Suprapubic skin (tissue), 4 donors: ENCODE measurements around the gene PAFAH2. TPM values are rescaled to one million over a fixed set of nuclear protein-coding genes. Genes with fewer than 3 reads are reported as not detected.

ENCODE experiments used
- DNase-seq, 2 donors: peaks; one replicate each; pipeline ENCODE4 v3.0.0-alpha.2; 2019; ENCODE audit warnings: low spot score in 2 of 2
- H3K27ac ChIP-seq: fragments of 200-600 bp; sonication (generic); one replicate; pipeline ENCODE4 v1.5.1; 2019
- H3K27me3 ChIP-seq: fragments of 200-600 bp; sonication (generic); one replicate; pipeline ENCODE4 v1.5.1; 2019
- H3K36me3 ChIP-seq: fragments of 200-600 bp; sonication (generic); one replicate; pipeline ENCODE4 v1.5.1; 2019
- H3K4me1 ChIP-seq: fragments of 200-600 bp; sonication (generic); one replicate; pipeline ENCODE4 v1.5.1; 2019
- H3K4me3 ChIP-seq: fragments of 200-600 bp; sonication (generic); one replicate; pipeline ENCODE4 v1.5.1; 2019; ENCODE audit warnings: mild to moderate bottlenecking
- H3K9me3 ChIP-seq: fragments of 200-600 bp; sonication (generic); one replicate; pipeline ENCODE4 v1.5.1; 2019
- EP300 ChIP-seq: sonication (generic); formaldehyde crosslinking; IDR thresholded peaks from one replicate; pipeline ENCODE4 v1.6.1; 2017; ENCODE audit warnings: antibody characterized with exemption
- POLR2A ChIP-seq, 2 donors: fragments of 450-650 bp; IDR thresholded peaks; one replicate each; pipeline ENCODE4 v1.6.1; 2017; ENCODE audit warnings: antibody characterized with exemption in 2 of 2, mild to moderate bottlenecking in 2 of 2, moderate library complexity in 2 of 2
- POLR2AphosphoS5 ChIP-seq, 3 donors: sonication (generic); formaldehyde crosslinking; IDR thresholded peaks; one replicate each; pipeline ENCODE4 v1.6.1; 2017; ENCODE audit warnings: antibody characterized with exemption in 3 of 3
- WGBS: methylation state at CpG from one replicate; pipeline ENCODE4 v1.1.5; 2018; 5-methylcytosine and 5-hydroxymethylcytosine counted together
- total RNA-seq, 4 donors: library from RNA; depleted of rRNA; stranded (reverse); fragments of >200 nt; gene quantifications; one replicate each; pipeline ENCODE4 v1.1.0, GENCODE V29; 2016
- TF ChIP-seq, protein P1 (sequence below), 2 donors: fragments of 200-600 bp in 1 of 2; fragments of 450-650 bp in 1 of 2; sonication (generic) in 1 of 2; IDR thresholded peaks; one replicate each; pipeline ENCODE4 v1.5.1; 2016 to 2019; ENCODE audit warnings: antibody characterized with exemption in 2 of 2, mild to moderate bottlenecking in 1 of 2, moderate library complexity in 1 of 2

The PAFAH2 gene
- total RNA-seq, 4 donors from 2014 or later = 16.6 to 31.3 (median 20.0) TPM

DNA sequence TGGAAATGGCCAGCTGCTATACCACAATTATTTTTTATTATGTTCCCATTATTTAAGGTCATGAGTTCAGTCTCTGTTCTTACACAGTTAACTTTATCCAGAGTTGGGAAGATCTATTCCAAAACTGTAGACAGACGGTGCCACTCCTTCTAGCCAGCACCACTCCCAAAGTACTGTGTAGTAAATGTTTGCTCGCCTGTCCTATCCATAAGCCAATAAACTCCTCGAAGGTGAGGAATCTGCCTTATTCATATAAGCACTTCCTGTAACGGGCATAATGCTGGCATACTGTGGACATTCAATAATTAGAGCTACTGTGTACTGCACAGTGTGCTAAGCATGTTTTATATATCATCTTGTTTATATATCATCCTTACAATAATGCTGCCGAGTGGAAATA lies 65.5 kb downstream of the PAFAH2 start:
- TF ChIP-seq, protein P1, sequence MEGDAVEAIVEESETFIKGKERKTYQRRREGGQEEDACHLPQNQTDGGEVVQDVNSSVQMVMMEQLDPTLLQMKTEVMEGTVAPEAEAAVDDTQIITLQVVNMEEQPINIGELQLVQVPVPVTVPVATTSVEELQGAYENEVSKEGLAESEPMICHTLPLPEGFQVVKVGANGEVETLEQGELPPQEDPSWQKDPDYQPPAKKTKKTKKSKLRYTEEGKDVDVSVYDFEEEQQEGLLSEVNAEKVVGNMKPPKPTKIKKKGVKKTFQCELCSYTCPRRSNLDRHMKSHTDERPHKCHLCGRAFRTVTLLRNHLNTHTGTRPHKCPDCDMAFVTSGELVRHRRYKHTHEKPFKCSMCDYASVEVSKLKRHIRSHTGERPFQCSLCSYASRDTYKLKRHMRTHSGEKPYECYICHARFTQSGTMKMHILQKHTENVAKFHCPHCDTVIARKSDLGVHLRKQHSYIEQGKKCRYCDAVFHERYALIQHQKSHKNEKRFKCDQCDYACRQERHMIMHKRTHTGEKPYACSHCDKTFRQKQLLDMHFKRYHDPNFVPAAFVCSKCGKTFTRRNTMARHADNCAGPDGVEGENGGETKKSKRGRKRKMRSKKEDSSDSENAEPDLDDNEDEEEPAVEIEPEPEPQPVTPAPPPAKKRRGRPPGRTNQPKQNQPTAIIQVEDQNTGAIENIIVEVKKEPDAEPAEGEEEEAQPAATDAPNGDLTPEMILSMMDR (IDR thresholded peaks at IDR 0.05) = no peak
- TF ChIP-seq POLR2A (IDR thresholded peaks at IDR 0.05) = no peak
- no peak for TF ChIP-seq POLR2AphosphoS5 (IDR thresholded peaks at IDR 0.05)
- TF ChIP-seq EP300 = no peak
- Histone ChIP-seq H3K27me3 (no peaks in the 10 kb centered on the region), H3K4me1 (peaks cover 6% of the 10 kb centered on the region), H3K4me3 (no peak overlapping the region), H3K9me3 (no peaks in the 10 kb centered on the region), H3K27ac (no peak overlapping the region), H3K36me3 (no peaks in the 10 kb centered on the region)
- 51% methylated on average over 5 of the region's 5 CpGs for WGBS
- DNase-seq = no peak

DNA sequence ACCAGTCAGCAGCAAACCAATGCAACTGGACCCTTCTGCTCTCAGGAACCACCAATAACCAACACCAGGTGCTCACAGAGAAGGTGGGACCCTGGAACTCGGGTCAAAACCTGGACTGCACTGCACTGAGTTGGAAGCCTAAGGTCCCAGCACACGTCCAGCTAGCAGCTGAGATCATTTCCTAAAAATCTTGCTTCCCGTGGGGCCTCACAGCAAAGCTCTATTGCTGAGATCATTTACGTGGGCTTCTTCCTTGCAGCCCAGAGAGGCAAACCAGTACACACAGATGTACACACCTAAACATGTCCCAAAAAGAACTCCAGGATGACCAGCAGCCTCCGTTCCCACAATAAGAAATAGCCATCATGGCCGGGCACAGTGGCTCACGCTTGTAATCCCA lies 68.8 kb downstream of the PAFAH2 start:
- WGBS = 77% methylated on average over 7 of the region's 7 CpGs
- H3K27me3 ChIP-seq = no peaks in the 10 kb centered on the region
- no peak overlapping the region for H3K4me3 ChIP-seq
- DNase-seq = no peak
- H3K36me3 ChIP-seq = no peaks in the 10 kb centered on the region
- peaks cover 7% of the 10 kb centered on the region for H3K4me1 ChIP-seq
- no peaks in the 10 kb centered on the region for H3K9me3 ChIP-seq
- TF ChIP-seq, protein P1 (IDR thresholded peaks at IDR 0.05) = no peak
- no peak for TF ChIP-seq POLR2A (IDR thresholded peaks at IDR 0.05)
- TF ChIP-seq EP300 = no peak
- TF ChIP-seq POLR2AphosphoS5 (IDR thresholded peaks at IDR 0.05) = no peak
- H3K27ac ChIP-seq = no peak overlapping the region

DNA sequence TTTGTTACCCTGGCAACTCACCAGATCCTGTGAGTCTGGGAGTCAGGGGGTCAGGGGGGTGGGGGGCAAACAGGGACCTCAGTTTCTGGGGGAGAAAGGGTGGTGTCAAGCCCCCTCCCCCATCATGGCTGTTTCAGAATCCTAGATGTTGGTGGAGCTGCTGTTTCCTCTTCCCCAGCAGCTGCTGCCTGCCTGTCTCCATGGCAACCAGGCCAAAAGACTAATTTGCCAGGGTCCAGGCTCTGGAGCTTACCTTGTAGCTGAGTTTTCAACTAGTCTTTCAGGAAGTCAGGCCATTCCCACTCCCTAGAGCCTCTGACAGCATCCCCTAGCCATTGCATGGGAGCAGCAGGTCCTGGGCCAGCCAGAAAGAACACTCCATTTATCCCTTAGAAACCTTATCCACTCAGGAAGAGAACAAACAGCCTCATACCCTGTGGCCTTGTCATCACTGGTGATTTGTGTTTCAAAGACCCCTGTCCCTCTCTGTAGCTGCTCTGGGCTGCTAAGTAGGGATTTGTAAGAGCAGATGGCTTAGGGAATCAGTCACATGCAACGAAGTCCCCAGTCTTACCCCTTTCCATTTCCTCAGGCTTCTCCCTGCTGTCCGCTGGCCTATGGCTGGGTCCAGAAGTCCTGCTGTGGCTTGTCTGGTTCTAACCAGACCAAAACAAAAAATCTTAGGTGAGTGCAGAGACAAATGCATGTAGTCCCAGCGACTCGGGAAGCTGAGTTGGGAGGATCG lies 70.2 kb downstream of the PAFAH2 start:
- H3K4me3 ChIP-seq = no peak overlapping the region
- 98% methylated on average over 5 of the region's 5 CpGs for WGBS
- TF ChIP-seq POLR2AphosphoS5 (IDR thresholded peaks at IDR 0.05) (no peak), EP300 (no peak), POLR2A (IDR thresholded peaks at IDR 0.05) (no peak)
- TF ChIP-seq, protein P1 (IDR thresholded peaks at IDR 0.05) = no peak
- no peak overlapping the region for H3K27ac ChIP-seq
- H3K4me1 ChIP-seq = peaks cover 20% of the 10 kb centered on the region
- no peaks in the 10 kb centered on the region for H3K9me3 ChIP-seq
- H3K27me3 ChIP-seq = no peaks in the 10 kb centered on the region
- H3K36me3 ChIP-seq = no peaks in the 10 kb centered on the region
- DNase-seq = no peak

DNA sequence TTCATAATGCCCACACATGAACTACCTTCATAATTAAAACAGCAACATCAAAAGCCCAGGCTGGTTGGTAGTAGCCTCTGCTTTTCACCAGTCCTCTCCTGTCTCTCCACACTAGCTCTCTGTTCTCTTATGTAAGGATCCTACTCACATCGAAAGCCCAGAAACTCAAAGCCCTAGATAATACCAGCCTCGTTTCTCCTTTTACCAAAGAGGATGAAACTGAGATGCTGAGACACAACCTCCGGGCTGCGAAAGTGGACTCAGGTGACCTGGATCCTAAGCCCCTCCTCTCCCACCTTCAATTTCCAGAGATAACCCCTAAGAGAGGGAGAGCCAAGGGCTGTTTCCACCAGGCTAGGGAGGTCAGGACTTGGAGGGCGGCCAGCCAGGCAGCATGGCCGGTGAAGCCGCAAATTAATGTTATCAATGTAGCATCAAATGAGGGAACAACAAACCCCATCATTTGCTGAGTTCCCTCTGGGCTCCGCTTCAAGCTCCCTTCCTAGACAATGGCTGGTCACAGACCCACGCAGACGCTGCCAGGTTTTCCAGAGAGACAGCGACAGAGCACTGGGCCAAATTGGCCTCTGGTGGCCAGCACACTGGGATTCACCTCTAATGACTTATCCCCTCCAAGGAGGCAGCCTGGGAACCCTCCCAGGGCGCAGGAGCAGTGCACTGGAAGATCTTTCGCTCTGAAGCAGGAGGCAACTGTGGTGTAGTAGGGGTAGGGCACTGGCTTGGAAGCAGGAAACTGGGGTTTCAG lies 70.9 kb downstream of the PAFAH2 start:
- DNase-seq = no peak
- Histone ChIP-seq H3K4me3 (no peak overlapping the region), H3K36me3 (no peaks in the 10 kb centered on the region), H3K27ac (no peak overlapping the region), H3K9me3 (no peaks in the 10 kb centered on the region), H3K27me3 (no peaks in the 10 kb centered on the region), H3K4me1 (peaks cover 24% of the 10 kb centered on the region)
- WGBS = 81% methylated on average over 12 of the region's 13 CpGs
- TF ChIP-seq POLR2A (IDR thresholded peaks at IDR 0.05) (no peak), EP300 (no peak), POLR2AphosphoS5 (IDR thresholded peaks at IDR 0.05) (no peak)
- TF ChIP-seq, protein P1 (IDR thresholded peaks at IDR 0.05) = no peak

DNA sequence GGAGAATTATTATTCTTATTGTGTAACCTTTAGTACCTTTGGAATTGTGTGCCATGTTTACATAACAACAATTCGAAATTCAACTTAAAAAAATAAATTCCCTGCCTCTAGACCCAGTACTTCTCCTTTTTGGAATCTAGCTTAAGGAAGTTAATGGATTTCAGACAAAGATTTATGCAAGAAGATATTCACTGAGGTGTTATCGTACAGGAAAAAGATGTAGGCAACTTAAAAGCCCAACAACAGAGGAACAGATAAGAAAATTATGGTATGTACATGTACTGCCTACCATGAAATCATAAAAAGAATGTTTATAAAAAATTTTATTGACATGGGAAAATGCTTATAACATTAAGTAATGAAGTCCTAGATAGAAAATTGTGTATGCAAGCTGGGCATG lies 73.4 kb downstream of the PAFAH2 start:
- no peak for DNase-seq
- TF ChIP-seq EP300 = no peak
- TF ChIP-seq POLR2A (IDR thresholded peaks at IDR 0.05) = no peak
- no peak for TF ChIP-seq POLR2AphosphoS5 (IDR thresholded peaks at IDR 0.05)
- TF ChIP-seq, protein P1 (IDR thresholded peaks at IDR 0.05) = no peak
- Histone ChIP-seq H3K9me3 (no peaks in the 10 kb centered on the region), H3K27ac (no peak overlapping the region), H3K36me3 (no peaks in the 10 kb centered on the region), H3K4me1 (peaks cover 26% of the 10 kb centered on the region), H3K4me3 (no peak overlapping the region), H3K27me3 (no peaks in the 10 kb centered on the region)
- 75% methylated on average over 2 of the region's 2 CpGs for WGBS
